SK-N-SH (cell line): ENCODE results near the gene PBLD.

Source experiments
- CHD2 ChIP-seq: fragments of 150-350 bp; IDR thresholded peaks from 2 replicates; pipeline ENCODE4 v1.6.1; 2018; ENCODE audit warnings: low read length; ENCODE audit not compliant: partially characterized antibody
- JUND ChIP-seq: IDR thresholded peaks from 2 replicates; pipeline ENCODE4 v1.4.0; 2012
- RAD21 ChIP-seq: IDR thresholded peaks from 2 replicates; pipeline ENCODE4 v1.6.1; 2012; ENCODE audit warnings: mild to moderate bottlenecking, low read length
- TF ChIP-seq, protein P1 (sequence below): fragments of 200-600 bp; sonication (generic); IDR thresholded peaks from 2 replicates; pipeline ENCODE4 v1.6.1; 2017; ENCODE audit warnings: antibody characterized with exemption, mild to moderate bottlenecking, moderate library complexity
- TF ChIP-seq, protein P2 (sequence below): IDR thresholded peaks from 2 replicates; pipeline ENCODE4 v1.4.0; 2012; ENCODE audit warnings: low read depth, borderline replicate concordance

DNA sequence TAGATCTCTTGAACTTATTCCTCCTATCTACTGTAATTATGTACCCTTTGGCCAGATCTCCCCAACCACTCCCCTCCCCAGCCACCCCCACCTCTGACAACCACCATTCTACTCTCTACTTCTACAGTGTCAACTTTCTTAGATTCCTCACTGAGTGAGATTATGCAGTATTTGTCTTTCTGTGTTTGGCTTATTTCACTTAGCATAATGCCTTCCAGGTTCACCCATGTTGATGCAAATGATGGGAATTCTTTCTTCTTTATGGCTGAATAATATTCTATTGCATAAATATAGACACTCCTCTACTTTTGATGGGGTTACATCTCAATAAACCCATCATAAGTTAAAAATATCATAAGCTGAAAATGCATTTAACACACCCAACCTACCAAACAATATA is 22.2 kb downstream of the PBLD start:
- no peak for TF ChIP-seq CHD2
- TF ChIP-seq, protein P1, sequence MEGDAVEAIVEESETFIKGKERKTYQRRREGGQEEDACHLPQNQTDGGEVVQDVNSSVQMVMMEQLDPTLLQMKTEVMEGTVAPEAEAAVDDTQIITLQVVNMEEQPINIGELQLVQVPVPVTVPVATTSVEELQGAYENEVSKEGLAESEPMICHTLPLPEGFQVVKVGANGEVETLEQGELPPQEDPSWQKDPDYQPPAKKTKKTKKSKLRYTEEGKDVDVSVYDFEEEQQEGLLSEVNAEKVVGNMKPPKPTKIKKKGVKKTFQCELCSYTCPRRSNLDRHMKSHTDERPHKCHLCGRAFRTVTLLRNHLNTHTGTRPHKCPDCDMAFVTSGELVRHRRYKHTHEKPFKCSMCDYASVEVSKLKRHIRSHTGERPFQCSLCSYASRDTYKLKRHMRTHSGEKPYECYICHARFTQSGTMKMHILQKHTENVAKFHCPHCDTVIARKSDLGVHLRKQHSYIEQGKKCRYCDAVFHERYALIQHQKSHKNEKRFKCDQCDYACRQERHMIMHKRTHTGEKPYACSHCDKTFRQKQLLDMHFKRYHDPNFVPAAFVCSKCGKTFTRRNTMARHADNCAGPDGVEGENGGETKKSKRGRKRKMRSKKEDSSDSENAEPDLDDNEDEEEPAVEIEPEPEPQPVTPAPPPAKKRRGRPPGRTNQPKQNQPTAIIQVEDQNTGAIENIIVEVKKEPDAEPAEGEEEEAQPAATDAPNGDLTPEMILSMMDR, result no peak
- no peak for TF ChIP-seq JUND
- TF ChIP-seq, protein P2, sequence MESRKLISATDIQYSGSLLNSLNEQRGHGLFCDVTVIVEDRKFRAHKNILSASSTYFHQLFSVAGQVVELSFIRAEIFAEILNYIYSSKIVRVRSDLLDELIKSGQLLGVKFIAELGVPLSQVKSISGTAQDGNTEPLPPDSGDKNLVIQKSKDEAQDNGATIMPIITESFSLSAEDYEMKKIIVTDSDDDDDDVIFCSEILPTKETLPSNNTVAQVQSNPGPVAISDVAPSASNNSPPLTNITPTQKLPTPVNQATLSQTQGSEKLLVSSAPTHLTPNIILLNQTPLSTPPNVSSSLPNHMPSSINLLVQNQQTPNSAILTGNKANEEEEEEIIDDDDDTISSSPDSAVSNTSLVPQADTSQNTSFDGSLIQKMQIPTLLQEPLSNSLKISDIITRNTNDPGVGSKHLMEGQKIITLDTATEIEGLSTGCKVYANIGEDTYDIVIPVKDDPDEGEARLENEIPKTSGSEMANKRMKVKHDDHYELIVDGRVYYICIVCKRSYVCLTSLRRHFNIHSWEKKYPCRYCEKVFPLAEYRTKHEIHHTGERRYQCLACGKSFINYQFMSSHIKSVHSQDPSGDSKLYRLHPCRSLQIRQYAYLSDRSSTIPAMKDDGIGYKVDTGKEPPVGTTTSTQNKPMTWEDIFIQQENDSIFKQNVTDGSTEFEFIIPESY, result no peak
- no peak for TF ChIP-seq RAD21
